Lung (tissue), 12 donors: ENCODE results near the gene PTPRN2. TPM values are rescaled to one million over a fixed set of nuclear protein-coding genes. Genes with fewer than 3 reads are reported as not detected.

Source experiments
- ATAC-seq: fragments of 200-7000 bp; cut with Tn5 transposase; one replicate; pipeline ENCODE4 v1.9.1; 2020; ENCODE audit warnings: moderate number of reproducible peaks; ENCODE audit not compliant: insufficient read depth, low FRiP score
- DNase-seq, 3 donors: peaks; one replicate each; pipeline ENCODE4 v3.0.0-alpha.2; 2013 to 2017
- H3K27ac ChIP-seq, 2 donors: one replicate each; pipeline ENCODE4 v1.5.1; 2013; ENCODE audit warnings: mild to moderate bottlenecking in 2 of 2, moderate library complexity in 2 of 2, control low read depth in 1 of 2, inconsistent platforms in 1 of 2, low read depth in 1 of 2, low read length in 1 of 2
- H3K27me3 ChIP-seq, 3 donors: one replicate each; pipeline ENCODE4 v1.5.1; 2013; ENCODE audit warnings: low read length in 2 of 3; ENCODE audit not compliant: control insufficient read depth in 3 of 3, insufficient read depth in 3 of 3
- H3K36me3 ChIP-seq, 4 donors: one replicate each; pipeline ENCODE4 v1.5.1; 2013; ENCODE audit warnings: low read length in 4 of 4, mild to moderate bottlenecking in 1 of 4, moderate library complexity in 1 of 4; ENCODE audit not compliant: control insufficient read depth in 4 of 4, insufficient read depth in 4 of 4
- H3K4me1 ChIP-seq, 5 donors: one replicate each; pipeline ENCODE4 v1.5.1; 2013; ENCODE audit warnings: low read length in 5 of 5, mild to moderate bottlenecking in 2 of 5, moderate library complexity in 1 of 5; ENCODE audit not compliant: control insufficient read depth in 5 of 5, insufficient read depth in 5 of 5
- H3K4me3 ChIP-seq: one replicate; pipeline ENCODE4 v1.5.1; 2013; ENCODE audit warnings: mild to moderate bottlenecking, control low read depth, moderate library complexity
- H3K9ac ChIP-seq, 2 donors: one replicate each; pipeline ENCODE4 v1.5.1; 2013; ENCODE audit warnings: low read length in 2 of 2, control low read depth in 1 of 2; ENCODE audit not compliant: insufficient read depth in 1 of 2
- H3K9me3 ChIP-seq, 4 donors: one replicate each; pipeline ENCODE4 v1.5.1; 2013; ENCODE audit warnings: low read length in 3 of 4, mild to moderate bottlenecking in 1 of 4, moderate library complexity in 1 of 4; ENCODE audit not compliant: control insufficient read depth in 4 of 4, insufficient read depth in 3 of 4
- CTCF ChIP-seq: IDR thresholded peaks from 2 replicates; pipeline ENCODE4 v1.5.1; 2012; ENCODE audit warnings: mild to moderate bottlenecking; ENCODE audit errors: control extremely low read depth, extremely low read depth
- WGBS, 2 donors: extraction: QIAGEN DNeasy Blood & Tissue Kit; methylation state at CpG; one replicate each; pipeline ENCODE4 v1.1.7; 2013; 5-methylcytosine and 5-hydroxymethylcytosine counted together
- polyA plus RNA-seq, 2 donors: library from polyadenylated mRNA; stranded (reverse); fragments of 200-250 nt; gene quantifications; one replicate each; pipeline ENCODE4 v1.2.1, GENCODE V29; 2013
- total RNA-seq, 2 donors: library from RNA; depleted of rRNA in 1 of 2; stranded (reverse); fragments of >200 nt in 1 of 2; gene quantifications; one replicate each; pipeline ENCODE4 v1.2.1, GENCODE V29; 2014 to 2021
- donor health status: control.
- donor health status: control.
- donor health status: Bipolar disorder and iron deficiency.
- donor health status: healthy.
- donor health status: DM: yes; HTN: yes; CAD: no.

Gene PTPRN2
- total and polyA plus RNA-seq, 4 donors = 2.1 to 7.4 (median 4.4) TPM

- no peak for TF ChIP-seq CTCF
- Histone ChIP-seq H3K4me3 (no peak overlapping the region), H3K4me1 (peaks cover 0 to 17% (median 7%) of the 10 kb centered on the region in 5 donors), H3K9ac (no peak overlapping the region), H3K36me3 (no peaks in the 10 kb centered on the region), H3K9me3 (peaks cover 0 to 2% (median 0%) of the 10 kb centered on the region in 4 donors), H3K27ac (no peak overlapping the region), H3K27me3 (no peaks in the 10 kb centered on the region)
- DNase-seq (no peak), ATAC-seq (no peak)
- 81 to 84% methylated on average over 10 of the region's 10 CpGs for WGBS, 2 donors
These were observed 60.1 kb downstream of the PTPRN2 start for GRCh38 chr7:158527495-158527894.

- H3K27ac ChIP-seq = no peak overlapping the region
- ATAC-seq = no peak
- no peak overlapping the region for H3K4me3 ChIP-seq
- H3K9ac ChIP-seq = no peak overlapping the region
- 90 to 94% methylated on average over 18 of the region's 18 CpGs for WGBS, 2 donors
- DNase-seq = no peak
- no peaks in the 10 kb centered on the region for H3K36me3 ChIP-seq
- peaks cover 0 to 2% (median 0%) of the 10 kb centered on the region in 4 donors for H3K9me3 ChIP-seq
- no peak for TF ChIP-seq CTCF
- peaks cover 0 to 14% (median 3%) of the 10 kb centered on the region in 5 donors for H3K4me1 ChIP-seq
- no peaks in the 10 kb centered on the region for H3K27me3 ChIP-seq
These were observed 60.6 kb downstream of the PTPRN2 start for GRCh38 chr7:158527038-158527437.

DNA sequence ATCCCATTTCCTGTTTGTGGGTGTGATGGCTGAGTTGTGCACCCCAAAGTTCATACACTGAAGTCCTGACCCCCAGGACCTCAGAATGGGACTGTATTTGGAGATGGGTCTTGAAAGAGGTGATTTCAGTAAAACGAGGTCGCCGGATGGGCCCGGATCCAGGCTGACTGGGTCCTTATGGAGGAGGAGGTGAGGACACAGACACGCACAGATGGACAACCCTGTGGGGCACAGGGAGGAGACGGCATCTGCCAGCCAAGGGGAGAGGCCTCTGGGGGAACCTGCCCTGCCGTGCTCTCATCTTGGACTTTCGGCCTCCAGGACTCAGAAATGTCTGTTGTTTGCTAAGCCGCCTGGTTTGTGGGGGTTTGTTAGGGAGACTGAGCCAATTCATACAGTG lies 61.1 kb downstream of the PTPRN2 start:
- ATAC-seq (no peak), DNase-seq (no peak)
- 92 to 96% methylated on average over 9 of the region's 9 CpGs for WGBS, 2 donors
- H3K27me3 ChIP-seq = no peaks in the 10 kb centered on the region
- H3K9ac ChIP-seq = no peak overlapping the region
- H3K4me1 ChIP-seq = peaks cover 0 to 10% (median 3%) of the 10 kb centered on the region in 5 donors
- no peak overlapping the region for H3K27ac ChIP-seq
- H3K9me3 ChIP-seq = peaks cover 0 to 2% (median 0%) of the 10 kb centered on the region in 4 donors
- H3K4me3 ChIP-seq = no peak overlapping the region
- H3K36me3 ChIP-seq = no peaks in the 10 kb centered on the region
- TF ChIP-seq CTCF = no peak
